HEK293 (cell line): ENCODE data around the gene C5.

Experiments used
- CTCF ChIA-PET: fragments of 350-600 bp; formaldehyde crosslinking; extraction: SDS; loops from one replicate; lab custom pipeline; 2021; ENCODE audit warnings: antibody characterized with exemption; lab: Yijun Ruan, JAX
- POLR2A ChIA-PET: fragments of 300-600 bp; formaldehyde crosslinking; extraction: SDS; loops from one replicate; lab custom pipeline; 2020; ENCODE audit warnings: antibody characterized with exemption, inconsistent platforms; lab: Yijun Ruan, JAX
- H3K27ac ChIP-seq: fragments of 200-500 bp; sonication (Bioruptor generic); 2 replicates; pipeline ENCODE4 v1.5.1; 2014; ENCODE audit warnings: low read depth, low read length, control low read depth, inconsistent platforms; ENCODE audit errors: extremely low read depth
- H3K36me3 ChIP-seq, 2 experiments: fragments of 200-500 bp in 1 of 2; sonication (Bioruptor generic) in 1 of 2; 1 replicate in 1 of 2; 2 replicates in 1 of 2; pipeline ENCODE4 v1.5.1; 2014 to 2017; ENCODE audit warnings: inconsistent platforms in 2 of 2, low read length in 2 of 2; ENCODE audit not compliant: control insufficient read depth in 2 of 2, insufficient read depth in 1 of 2
- H3K4me1 ChIP-seq: fragments of 200-500 bp; sonication (Bioruptor generic); 2 replicates; pipeline ENCODE4 v1.5.1; 2014; ENCODE audit warnings: mild to moderate bottlenecking, low read length, inconsistent platforms; ENCODE audit not compliant: control insufficient read depth, insufficient read depth
- H3K4me3 ChIP-seq: 2 replicates; pipeline ENCODE4 v1.5.1; 2011; ENCODE audit warnings: low read depth, mild to moderate bottlenecking, control low read depth, low read length, moderate library complexity
- H3K9me3 ChIP-seq: fragments of 200-500 bp; sonication (Bioruptor generic); 2 replicates; pipeline ENCODE4 v1.5.1; 2014; ENCODE audit warnings: low read depth, low read length, inconsistent platforms; ENCODE audit not compliant: control insufficient read depth, insufficient read depth
- KLF16 ChIP-seq: fragments of 450-650 bp; formaldehyde crosslinking; IDR thresholded peaks from 2 replicates; pipeline ENCODE4 v1.5.1; 2017; ENCODE audit warnings: missing biosample characterization, missing genetic modification characterization
- KLF9 ChIP-seq: fragments of 450-650 bp; formaldehyde crosslinking; IDR thresholded peaks from 2 replicates; pipeline ENCODE4 v1.5.1; 2016; ENCODE audit warnings: missing biosample characterization, missing genetic modification characterization, low read depth
- MZF1 ChIP-seq: fragments of 450-650 bp; formaldehyde crosslinking; IDR thresholded peaks from 2 replicates; pipeline ENCODE4 v1.5.1; 2017; ENCODE audit warnings: missing biosample characterization, missing genetic modification characterization, borderline replicate concordance
- PRDM1 ChIP-seq: fragments of 450-650 bp; formaldehyde crosslinking; IDR thresholded peaks from 2 replicates; pipeline ENCODE4; 2016; ENCODE audit warnings: missing biosample characterization, missing genetic modification characterization
- PRDM2 ChIP-seq: fragments of 450-650 bp; formaldehyde crosslinking; IDR thresholded peaks from 2 replicates; pipeline ENCODE4 v1.5.1; 2016; ENCODE audit warnings: missing biosample characterization, missing genetic modification characterization, borderline replicate concordance
- PRDM6 ChIP-seq: fragments of 450-650 bp; formaldehyde crosslinking; IDR thresholded peaks from 2 replicates; pipeline ENCODE4 v1.5.1; 2017; ENCODE audit warnings: missing biosample characterization, missing genetic modification characterization
- ZBTB10 ChIP-seq: fragments of 450-650 bp; formaldehyde crosslinking; IDR thresholded peaks from 2 replicates; pipeline ENCODE4 v1.5.1; 2016; ENCODE audit warnings: missing biosample characterization, missing genetic modification characterization
- ZBTB21 ChIP-seq: fragments of 450-650 bp; formaldehyde crosslinking; IDR thresholded peaks from 2 replicates; pipeline ENCODE4 v1.5.1; 2017; ENCODE audit warnings: missing biosample characterization, missing genetic modification characterization
- ZBTB44 ChIP-seq: fragments of 450-650 bp; IDR thresholded peaks from 2 replicates; pipeline ENCODE4 v1.5.1; 2018; ENCODE audit warnings: missing biosample characterization, mild to moderate bottlenecking, missing genetic modification characterization
- ZNF10 ChIP-seq: fragments of 450-650 bp; formaldehyde crosslinking; IDR thresholded peaks from 2 replicates; pipeline ENCODE4 v1.5.1; 2017; ENCODE audit warnings: missing biosample characterization, missing genetic modification characterization
- ZNF138 ChIP-seq: fragments of 450-650 bp; formaldehyde crosslinking; IDR thresholded peaks from 2 replicates; pipeline ENCODE4 v1.5.1; 2016; ENCODE audit warnings: missing biosample characterization, missing genetic modification characterization, borderline replicate concordance
- ZNF148 ChIP-seq: fragments of 450-650 bp; formaldehyde crosslinking; IDR thresholded peaks from 2 replicates; pipeline ENCODE4 v1.5.0; 2017; ENCODE audit warnings: missing biosample characterization, missing genetic modification characterization, borderline replicate concordance
- ZNF274 ChIP-seq, 2 experiments: fragments of 200-500 bp in 1 of 2; fragments of 450-650 bp in 1 of 2; sonication (Bioruptor generic) in 1 of 2; formaldehyde crosslinking in 1 of 2; IDR thresholded peaks; 2 replicates each; pipeline versions ENCODE4 v1.5.1 to v1.6.1; 2014 to 2016; ENCODE audit warnings: borderline replicate concordance in 1 of 2, inconsistent platforms in 1 of 2, low read length in 1 of 2, missing biosample characterization in 1 of 2, missing genetic modification characterization in 1 of 2
- ZNF292 ChIP-seq: fragments of 450-650 bp; formaldehyde crosslinking; IDR thresholded peaks from 2 replicates; pipeline ENCODE4 v1.5.1; 2016; ENCODE audit warnings: low read depth, missing biosample characterization, missing genetic modification characterization, borderline replicate concordance
- ZNF473 ChIP-seq: fragments of 450-650 bp; formaldehyde crosslinking; IDR thresholded peaks from 2 replicates; pipeline ENCODE4 v1.5.1; 2017; ENCODE audit warnings: missing biosample characterization, missing genetic modification characterization
- ZNF530 ChIP-seq: fragments of 450-650 bp; formaldehyde crosslinking; IDR thresholded peaks from 2 replicates; pipeline ENCODE4 v1.5.1; 2016; ENCODE audit warnings: low read depth, missing biosample characterization, missing genetic modification characterization
- ZNF561 ChIP-seq: fragments of 450-650 bp; IDR thresholded peaks from 2 replicates; pipeline ENCODE4 v1.5.1; 2018; ENCODE audit warnings: missing biosample characterization, missing genetic modification characterization, borderline replicate concordance

Gene C5

GRCh38 chr9:121048618-121049017 lies 1.5 kb downstream of the C5 start:
- Histone ChIP-seq H3K9me3 (no peaks in the 10 kb centered on the region), H3K4me3 (no peak overlapping the region), H3K4me1 (no peaks in the 10 kb centered on the region), H3K36me3 (no peaks in the 10 kb centered on the region), H3K27ac (no peak overlapping the region)
- ChIA-PET POLR2A (no interaction called here), CTCF (interaction anchor here (0.6 to 4.9 kb wide), 3 partner anchors 8 to 14 kb away, joined by 3 to 45 read pairs (median 4); no protein-coding TSS in a partner anchor)
- TF ChIP-seq ZNF10 (tag by site-specific recombination) (no peak), ZBTB21 (no peak), ZNF148 (tag by site-specific recombination) (no peak), ZNF530 (tag by site-specific recombination) (no peak), ZNF138 (no peak), PRDM1 (tag by site-specific recombination) (no peak), ZNF274 (IDR thresholded peaks at IDR 0.05; ENCODE audit: low read length) (no peak), ZNF274 (tag by site-specific recombination; IDR thresholded peaks at IDR 0.05; ENCODE audit: borderline replicate concordance) (no peak), PRDM2 (tag by site-specific recombination) (no peak), ZNF292 (tag by site-specific recombination) (no peak), KLF9 (tag by site-specific recombination) (no peak), ZNF473 (tag by site-specific recombination) (no peak), KLF16 (tag by site-specific recombination) (no peak), ZBTB10 (tag by site-specific recombination) (no peak), PRDM6 (tag by site-specific recombination) (no peak), MZF1 (tag by site-specific recombination) (no peak), ZBTB44 (tag by site-specific recombination) (no peak), ZNF561 (no peak)
